Activated CD4-positive, alpha-beta T cell treated with anti-CD3 and anti-CD28 coated beads, Interleukin-2, amount 50 U/mL, for 48 hours (primary cell): Measurements from ENCODE around the gene ASB16.

Experiments used
- DNase-seq, 2 experiments: peaks; one replicate each; pipeline ENCODE4 v3.0.0-alpha.2; 2020

ASB16 gene

DNA sequence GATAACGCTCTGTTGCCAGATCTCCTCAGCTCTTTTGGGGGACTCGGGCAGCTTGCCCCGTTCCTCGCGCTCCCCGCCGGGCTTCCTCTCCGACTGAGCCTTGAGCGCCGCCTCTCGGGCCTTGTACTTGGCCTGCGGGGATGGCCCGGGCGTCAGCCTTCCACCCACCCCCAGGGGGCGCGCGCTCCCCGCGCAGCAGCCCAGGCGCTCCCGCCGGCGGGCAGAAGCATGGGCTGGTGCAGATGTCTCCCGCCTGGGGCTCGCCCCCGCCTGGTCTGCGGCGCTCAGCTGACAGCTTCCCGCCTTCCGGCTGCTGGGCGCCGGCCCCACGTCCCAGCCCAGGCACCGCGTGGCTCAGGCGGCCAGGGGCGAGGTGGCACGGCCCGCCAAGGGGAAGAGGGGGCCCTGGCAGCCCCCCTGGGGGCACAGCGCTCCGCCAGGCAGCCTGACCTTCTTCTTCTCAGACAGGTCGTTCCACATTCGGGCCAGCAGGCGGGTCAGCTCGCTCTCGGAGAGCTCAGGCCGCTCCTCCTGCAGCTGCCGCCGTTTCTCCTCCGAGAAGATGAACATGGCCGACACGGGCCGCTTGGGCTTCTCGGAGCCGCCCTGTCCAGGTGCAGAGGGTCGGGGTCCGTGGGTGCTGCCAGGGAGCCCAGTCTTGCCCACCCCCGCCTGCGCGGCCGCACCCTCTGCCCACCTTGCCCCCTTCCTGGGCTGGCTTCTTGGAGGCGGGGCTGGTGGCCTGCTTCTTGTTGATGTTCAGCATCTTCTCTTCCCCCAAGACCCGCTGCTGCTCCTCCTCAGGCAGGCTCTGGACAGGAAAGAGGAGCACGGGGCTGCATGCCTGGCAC is 40.1 kb downstream of the ASB16 start:
- DNase-seq: peak; percentile 90 to 92

DNA sequence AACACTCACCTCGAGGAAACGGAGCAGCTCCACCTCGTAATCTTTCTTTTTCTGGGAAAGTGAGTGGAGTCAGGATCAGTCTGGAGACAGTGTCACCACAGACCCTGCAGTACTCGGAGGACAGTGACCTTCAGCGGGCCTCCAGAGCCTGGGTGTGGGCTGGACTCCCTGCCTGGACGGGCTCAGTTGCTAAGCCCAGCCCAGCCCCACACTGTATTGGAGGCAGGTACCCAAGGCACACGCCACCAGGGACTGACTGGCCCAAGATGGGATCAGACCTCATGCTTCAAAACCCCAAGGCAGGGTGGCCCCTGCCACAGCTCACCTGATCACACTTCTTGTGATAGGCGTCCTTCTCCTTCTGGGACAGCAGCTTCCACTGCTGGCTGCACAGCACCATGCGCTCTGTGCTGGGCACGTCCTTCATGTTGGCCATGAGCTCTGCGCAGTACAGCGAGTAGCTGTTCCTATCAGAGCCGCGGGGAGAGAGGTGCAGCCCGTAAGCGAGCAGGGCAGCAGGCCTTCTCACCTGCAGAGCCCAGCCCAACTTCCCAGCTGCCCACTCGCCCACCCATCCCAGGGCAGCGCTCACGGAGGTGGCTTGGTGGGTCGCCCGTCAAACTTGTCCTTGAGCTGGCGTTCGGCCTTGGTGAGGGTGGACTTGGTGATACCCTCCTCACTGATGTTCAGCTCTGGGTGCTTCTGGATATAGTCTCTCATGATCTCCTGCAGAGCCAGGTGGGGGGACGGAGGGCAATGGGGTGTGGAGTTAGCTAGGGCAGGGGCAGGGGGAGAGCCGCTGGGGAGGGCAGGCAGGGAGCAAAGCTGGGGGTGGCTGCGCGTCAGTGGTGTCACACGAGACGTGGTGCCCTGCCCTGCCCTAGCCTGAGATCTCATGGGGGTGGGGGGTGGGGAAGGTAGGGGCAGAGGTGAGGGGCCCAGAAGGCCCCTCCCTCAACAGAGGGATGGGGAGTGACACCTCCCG is 41.1 kb downstream of the ASB16 start:
- DNase-seq: no peak

DNA sequence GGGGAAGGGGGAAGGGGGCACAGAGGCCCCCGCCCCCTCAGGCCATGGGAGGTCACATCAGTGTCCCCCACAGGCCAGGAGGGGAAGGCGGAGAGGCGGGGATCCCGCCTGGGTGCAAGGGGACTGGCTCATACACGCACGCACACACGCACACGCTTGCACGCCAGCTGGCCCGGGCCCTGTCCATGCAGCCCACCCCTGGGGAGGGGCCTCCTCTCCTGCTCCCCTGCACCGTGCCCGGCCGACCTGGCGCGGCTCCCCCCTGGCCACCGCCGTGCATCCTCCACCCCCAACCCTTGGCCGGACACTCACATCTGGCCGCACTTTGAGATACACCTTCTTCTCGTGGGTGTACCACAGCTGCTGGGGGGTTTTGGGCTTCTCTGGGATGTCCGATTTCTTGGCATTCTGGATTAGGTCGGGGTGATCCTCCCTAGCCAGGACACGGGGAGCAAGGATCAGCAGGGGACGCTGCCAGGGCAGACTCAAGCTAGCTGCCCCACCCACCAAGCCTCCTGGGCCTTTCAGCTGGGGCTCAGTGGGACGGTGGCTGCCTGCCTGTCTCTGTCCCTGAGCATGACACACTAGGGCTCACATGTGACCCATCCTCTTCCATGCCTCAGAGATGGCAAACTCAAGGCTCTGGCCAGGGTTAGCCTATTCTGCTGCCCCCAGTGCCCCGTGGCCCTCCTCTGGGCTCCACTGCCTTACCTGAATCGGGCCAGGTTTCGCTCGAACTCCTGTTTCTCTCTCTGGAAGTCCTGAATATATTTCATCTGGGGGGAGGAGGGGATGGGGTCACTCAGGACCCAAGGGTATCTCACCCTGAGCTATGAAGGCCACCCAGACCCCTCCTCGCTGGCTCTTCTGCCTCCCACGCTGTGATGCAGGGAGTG is 42.3 kb downstream of the ASB16 start:
- no peak for DNase-seq

DNA sequence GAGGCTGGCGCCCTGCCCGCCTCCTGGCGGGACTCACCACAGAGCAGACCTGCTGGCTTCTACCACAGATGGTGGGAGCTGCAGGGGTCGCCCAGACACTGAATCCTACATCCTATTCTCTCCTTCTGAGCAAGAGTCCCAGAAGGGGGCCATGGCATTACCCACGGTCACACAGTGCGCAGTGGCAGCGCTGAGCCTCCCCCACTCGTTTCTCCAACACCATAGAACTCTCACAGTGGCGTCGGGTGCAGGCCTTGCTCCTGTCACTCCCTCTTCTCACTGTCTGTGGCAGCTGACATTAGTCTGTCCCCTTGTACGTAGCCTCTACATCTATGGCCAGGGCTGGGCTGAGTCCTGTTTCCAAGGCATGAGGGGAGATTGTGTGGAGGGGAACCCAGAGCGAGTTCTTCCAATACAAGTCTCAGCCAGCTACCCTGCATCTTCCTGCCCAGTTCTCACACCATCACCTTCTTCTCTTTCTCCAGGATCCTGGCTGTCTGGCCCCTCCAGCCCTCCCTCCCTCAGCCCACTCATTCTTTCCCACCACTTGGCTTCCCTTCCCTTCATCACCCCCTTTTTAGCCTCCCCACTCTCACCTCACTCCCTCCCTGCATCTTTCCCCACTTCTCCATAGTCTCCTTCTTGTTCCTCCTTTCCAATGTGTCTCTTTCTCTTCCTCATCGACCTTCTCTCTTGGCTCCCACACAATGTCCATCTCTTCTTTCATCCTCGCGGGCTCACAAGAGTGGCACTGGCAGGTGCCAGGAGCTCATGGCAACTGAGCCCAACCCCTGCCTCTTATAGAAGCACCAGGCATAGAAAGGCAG is 43.1 kb downstream of the ASB16 start:
- DNase-seq: no peak

DNA sequence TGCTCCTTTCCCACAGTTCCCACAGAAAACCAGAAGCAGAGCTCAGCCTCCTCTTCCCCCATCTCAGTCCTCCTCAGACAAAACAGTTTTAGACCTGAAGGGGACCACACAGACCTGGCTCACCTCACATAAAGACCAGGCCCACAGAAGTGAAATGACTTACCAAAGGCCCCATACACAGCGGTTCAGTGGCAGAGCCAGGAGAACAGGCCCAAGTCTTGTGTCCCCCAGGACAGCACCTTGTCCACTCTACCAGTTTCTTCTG is 43.7 kb downstream of the ASB16 start:
- DNase-seq: no peak

DNA sequence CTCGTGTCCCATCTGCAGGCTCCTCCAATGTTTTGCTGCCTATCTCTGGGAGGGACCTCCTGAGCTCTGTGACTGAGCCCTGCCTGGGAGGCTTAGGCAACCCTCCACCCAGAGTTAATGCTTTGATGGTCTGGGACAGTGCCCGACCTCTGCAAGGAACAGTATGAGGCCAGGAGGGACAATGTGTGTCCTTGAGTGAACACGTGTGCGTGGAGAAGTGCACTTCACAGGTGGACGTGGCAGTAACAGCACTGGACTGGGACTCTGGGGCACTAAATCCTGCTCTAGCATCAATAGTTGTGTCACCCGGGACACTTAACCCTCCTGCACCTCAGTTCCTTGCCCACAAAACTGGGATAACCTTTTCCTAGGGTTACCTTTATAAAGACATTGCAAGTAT is 44.4 kb downstream of the ASB16 start:
- no peak for DNase-seq

DNA sequence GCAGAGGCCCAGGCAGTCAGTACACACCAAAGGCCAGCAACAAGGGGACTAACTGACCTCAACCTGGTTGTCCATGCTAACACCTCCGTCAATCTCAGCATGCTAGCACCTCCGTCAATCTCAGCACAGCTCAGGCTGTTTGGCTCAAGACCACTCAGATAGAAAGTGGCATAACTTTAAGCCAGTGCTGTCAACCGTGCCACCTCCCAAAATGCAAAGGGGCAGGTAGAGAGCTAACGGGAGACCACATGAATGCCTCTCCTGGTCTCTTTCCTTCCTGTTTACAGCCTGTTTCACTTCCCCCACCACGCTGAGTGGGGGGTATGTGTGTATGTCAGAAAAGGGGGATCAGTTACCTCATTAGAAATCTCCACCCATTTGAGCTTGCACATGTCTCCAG is 45.7 kb downstream of the ASB16 start:
- no peak for DNase-seq

DNA sequence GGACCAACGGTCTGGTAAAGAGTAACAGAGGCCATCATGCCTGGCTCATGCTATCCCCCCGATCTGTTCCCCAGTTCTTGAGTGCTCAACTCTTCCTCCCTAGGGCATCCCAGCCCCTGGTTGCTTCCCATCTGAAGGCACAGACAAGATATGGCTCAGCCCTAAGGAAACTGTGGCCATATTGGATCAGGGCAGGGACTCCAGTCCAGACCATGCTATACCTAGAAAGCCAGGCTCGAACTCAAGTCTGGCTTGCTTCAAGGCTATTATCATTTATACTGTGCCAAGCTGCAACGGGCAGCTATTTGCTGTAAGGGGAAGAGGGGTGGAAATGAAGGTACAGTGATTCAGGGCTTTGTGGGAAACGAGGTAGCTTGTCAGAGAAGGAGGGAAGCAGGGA is 46.2 kb downstream of the ASB16 start:
- no peak for DNase-seq

DNA sequence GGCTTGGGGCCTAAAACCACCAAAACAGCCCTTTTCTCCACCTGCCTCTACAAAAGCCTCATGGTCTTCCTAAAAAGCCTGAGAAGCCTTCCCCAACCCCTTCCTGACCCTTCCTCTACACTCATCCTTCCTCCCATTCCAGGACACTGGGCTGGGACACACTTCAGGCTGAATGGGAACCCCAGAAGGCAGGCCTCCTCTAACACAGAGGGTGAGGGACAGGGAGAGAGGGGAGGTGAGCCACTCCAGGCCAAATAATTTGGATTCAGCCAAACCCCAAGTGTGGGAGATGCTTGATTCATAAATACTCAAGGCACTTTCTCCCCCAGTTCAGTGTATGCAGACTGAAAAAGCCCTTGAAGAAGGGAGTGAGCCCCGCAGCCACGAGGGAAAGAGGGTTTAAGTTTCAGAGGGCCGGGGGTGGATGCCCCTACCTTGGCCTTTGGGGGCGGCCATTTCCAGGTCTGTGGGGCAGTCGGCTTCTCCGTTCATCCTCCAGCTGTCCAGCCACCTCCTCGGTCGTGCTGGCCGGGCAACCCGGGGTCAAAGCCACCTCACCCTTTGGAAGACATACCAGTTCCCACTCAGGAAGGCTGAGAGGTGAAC is 47.3 kb downstream of the ASB16 start:
- DNase-seq: no peak

DNA sequence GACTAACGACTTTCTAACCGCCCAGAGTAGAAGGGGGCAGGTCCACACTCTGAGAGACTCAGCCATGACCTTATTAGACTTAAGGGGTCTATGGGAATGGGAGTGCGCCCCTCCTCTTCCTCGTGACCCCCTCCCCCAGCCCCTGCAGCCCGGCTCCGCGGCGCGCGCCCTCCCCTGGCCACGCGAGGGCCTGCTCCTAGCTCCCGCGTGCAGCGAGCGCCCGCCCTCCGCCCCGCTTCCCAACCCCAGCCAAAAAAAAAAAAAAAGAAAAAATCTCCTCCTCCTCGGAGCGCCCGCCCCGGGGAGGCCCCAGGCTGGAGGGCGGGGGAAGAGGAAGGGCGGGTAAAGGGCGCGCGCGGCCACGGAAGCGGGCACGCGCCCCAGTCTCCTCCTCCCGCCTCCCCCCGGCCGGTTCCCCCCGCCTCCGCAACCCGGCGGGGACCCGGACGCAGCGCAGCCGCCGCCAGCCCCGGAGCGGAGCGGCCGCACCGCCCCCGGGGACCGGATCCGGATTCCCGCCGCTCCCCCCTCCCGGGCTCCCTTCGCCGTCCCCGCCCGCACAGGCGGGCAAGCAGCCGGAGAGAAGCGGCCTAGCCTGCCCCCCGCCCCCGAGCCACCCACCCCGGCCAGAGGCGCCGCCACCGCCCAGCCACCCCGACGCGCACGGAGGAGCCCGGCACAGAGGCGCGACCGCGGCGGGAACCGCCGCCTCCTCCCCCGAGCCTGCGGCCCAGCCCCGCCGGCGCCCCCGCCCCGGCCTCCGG is 48.0 kb downstream of the ASB16 start:
- peak; percentile 82 to 88 for DNase-seq

DNA sequence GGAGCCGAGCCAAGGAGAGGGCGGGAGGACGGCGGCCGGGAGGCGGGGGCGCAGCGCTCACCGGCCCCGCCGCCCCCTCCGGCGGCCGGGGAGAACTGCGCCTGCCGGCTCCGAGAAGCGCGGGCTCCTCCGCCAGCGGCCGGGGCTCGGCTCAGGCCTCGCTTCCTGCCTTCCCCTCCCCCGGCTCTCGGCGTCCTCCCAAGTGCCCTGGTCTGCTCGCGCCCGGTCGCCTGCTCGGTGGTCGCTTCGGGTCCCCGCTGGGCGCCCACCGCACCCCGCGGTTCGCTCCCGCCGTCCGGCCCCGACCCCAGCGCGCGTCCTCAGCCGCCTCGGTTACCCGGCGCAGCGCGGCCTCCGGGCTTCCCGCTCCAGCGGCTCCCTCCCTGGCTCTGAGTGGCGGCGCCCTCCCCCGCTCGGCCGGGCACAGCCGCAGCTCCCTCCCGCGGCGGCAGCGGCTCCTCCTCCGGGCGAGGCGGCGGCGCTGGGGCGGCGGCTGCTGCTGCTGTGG is 48.7 kb downstream of the ASB16 start:
- DNase-seq: peak; percentile 65 to 71

DNA sequence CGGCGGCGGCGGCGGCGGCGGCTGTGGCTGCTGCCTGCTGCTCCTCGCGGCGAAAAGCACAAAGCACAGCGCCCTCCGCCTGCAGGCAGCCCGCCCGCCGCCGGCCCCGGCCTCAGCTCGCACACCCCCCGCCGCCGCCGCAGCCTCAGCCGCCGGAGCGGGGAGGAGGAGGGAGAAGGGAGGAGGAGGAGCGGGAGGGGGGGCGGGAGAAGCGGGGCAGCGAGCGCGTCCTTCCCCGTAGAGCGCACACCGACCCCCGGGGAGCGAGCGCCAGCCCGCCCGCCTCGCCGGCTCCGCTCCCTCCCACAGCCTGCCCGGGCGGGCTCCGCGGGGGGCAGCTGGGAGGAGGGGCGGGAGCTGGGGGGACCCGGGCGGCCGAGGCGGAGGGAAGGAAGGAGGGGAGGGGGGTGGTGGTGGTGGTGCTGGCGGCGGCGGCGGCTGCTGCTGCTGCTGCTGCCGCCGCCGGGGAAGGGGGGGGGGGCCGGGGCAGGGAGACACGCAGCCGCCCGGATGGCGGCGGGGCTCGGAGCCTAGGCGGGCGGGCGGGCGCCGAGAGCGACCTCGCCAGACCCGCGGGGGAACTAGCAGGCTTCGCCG is 49.2 kb downstream of the ASB16 start, which contains the start of gene UBTF:
UBTF (minus strand) TSS at position 60 of the 597 bp plus-strand sequence. CDS start 1,446 bp downstream, outside the sequence.
- DNase-seq: peak; percentile 54 to 60

DNA sequence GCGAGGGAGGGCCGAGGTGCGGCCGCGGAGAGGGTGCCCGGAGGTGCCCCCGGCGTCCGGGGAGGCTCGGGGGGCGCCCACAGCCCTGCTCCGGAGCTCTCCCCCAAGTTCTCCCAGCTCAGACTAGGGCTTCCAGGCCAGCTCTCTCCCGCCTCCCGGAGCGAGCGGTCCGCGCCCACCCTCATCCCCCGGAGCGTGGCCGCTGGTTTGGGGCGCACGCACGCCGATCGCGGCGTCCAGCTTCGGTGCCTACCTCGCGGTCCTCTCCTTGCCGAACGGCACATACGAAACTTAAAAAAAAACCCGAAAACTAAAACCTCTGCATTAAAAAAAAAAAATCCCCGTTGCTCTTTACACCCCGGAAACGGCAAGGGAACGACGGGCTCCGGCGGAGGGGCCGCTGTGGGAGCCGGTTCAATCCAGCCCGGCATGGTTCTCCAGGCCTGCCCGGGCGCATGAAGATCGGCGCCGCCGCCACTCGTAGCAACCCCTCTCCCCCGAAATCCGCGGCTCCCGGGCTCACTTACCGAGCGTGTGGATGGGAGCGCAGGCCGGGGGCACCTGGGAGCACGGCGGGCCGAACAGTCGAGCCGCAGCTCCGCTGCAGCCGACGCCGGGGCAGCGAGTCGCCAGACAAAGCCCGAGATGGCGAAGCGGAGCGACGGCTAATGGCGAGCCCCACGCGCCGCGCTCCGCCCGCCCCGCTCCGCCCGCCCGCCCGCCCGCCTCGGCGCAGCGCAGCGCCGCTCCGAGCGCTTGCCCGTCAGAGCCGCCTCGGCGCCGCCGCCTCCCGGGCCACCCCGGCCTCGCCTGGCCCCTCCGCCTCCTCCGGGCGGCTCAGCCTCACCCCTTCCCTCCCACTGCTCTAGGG is 49.9 kb downstream of the ASB16 start:
- DNase-seq: peak; percentile 56 to 57

DNA sequence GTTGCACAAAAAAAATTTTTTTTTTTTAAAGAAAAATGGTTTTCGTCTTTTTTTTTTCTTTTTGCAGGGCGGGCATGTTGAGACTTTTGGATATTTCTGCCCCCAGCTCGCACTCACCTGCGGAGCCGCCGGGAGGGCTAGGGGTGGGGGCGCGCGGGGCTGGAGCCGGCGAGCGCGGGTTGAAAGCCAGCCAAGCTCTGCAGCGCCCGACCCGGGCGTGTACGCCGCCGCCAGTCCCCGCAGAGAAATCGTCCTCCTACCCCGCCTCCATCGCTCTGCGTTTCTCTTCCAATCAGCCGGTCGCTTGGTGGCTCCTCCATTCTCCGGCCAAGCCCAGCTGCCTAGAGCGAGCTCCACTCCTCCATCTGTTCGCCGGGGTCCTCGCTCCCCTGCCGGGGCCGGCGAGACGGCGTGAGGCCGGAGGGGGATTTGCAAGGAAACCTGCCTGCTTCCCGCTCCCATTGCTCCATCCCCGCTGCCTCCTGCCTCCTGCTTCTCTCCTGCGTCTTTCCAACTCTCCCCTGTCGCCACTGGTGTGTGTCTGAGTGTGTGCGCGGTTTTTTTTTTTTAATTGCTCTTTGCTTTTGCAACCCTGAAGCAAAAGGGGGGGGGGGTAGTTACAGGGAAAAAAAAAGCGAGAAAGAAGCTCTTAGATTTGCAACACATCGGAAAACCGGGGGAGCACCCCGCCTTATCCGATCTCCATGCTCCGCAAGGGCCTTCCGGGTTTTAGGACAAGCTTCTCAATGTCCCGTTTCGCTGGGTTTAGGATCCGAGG is 50.8 kb downstream of the ASB16 start:
- peak; percentile 67 to 73 for DNase-seq

DNA sequence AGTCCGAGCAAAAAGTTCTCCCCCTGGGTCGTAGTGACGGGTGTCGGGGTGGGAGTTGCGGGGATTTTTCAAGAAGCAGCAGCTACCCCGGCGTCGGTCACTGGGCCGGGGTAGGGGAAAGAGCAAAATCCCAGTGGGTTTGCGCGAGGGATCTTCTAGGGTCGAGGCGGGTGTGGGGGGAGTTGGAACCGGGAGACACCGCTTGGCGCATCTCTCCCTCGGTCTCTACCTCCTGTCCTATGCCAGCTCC is 51.3 kb downstream of the ASB16 start:
- DNase-seq: no peak

DNA sequence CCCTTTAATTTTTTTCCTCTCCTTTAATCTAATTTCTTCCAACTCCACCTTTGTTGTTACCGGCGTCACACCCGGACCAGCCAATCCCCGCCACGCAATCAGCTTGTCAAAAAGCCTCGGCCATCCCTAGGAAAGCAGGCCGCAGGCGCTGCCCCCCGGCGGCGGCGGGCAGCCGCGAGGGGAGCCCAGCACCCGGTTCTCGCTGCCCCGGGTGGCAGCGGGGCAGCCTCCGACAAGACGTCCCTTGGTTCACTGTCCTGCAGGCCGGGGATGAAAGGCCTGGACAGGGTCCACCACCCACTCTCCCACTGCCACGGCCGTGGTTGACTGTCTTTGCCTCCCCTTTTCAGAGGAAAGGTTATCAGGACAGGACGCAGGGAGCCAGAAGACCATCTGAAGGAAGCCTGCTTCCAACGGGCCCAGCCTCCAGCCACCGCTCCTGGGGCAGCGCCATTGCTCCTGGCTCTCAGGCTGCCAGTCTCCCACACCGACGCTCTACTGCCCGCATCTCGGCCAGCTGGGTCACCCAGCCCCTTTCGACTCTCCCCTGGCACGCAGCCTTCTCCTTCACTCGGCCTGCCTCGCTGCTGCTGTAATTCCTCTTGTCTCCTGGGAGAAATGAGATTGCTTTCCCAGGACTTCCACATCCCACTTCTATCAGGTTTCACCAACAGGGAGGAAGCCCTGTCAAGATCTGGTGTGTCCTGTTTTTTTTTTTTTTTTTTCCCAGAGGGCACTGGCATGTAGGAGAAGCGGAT is 51.8 kb downstream of the ASB16 start:
- peak; percentile 64 to 70 for DNase-seq

DNA sequence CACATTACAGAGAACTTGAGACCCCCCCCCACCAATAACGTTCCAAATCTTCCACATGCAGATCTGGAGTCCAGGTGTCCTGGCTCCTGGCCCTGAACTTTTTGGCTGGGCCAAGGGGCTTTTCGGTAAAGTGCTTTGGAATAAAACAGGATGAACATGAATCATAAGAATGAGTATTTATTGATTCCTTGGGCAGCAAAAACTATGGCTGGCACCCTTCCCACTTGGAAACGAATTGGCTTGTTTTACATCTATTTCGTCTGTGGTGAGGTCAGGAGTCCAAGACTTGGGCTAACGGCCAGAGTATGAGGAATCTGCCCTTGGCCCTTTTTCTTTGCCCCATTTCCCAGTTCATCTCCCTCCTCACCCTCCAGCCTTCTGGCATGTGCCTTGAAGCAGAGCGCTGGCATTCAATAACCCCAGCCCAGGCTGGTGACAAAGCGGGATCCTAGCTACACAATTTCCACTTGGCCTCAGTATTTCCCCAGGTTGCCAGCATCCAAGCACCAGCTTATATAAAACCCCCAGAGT is 53.1 kb downstream of the ASB16 start:
- DNase-seq: no peak
